K562 (cell line): ENCODE results near the gene LRRIQ1.

ENCODE experiments used
- ATF4 ChIP-seq: fragments of 450-650 bp; formaldehyde crosslinking; IDR thresholded peaks from 2 replicates; pipeline ENCODE4 v1.4.0; 2022; ENCODE audit warnings: mild to moderate bottlenecking, moderate library complexity
- CHD7 ChIP-seq: fragments of 200-600 bp; sonication (generic); IDR thresholded peaks from one replicate; pipeline ENCODE4 v1.6.1; 2012; ENCODE audit warnings: mild to moderate bottlenecking, low read depth, low read length, inconsistent platforms
- CTCF ChIP-seq, 3 experiments: IDR thresholded peaks in 2 of 3; conservative IDR thresholded peaks in 1 of 3; 2 replicates each; pipeline ENCODE4 v1.5.1; 2011 to 2012; ENCODE audit warnings: low read length in 3 of 3, mild to moderate bottlenecking in 3 of 3, control low read depth in 2 of 3, improper control_type of control experiment in 1 of 3, inconsistent platforms in 1 of 3, low read depth in 1 of 3, mixed read lengths in 1 of 3, moderate library complexity in 1 of 3; ENCODE audit not compliant: insufficient read depth in 2 of 3

- no peak for TF ChIP-seq CTCF (IDR thresholded peaks at IDR 0.05 in 2 of 3, conservative IDR thresholded peaks at IDR 0.05 in 1 of 3; ENCODE audit: insufficient read depth in 2 of 3, low read depth in 1 of 3, low read length in 3 of 3)
- no peak for TF ChIP-seq ATF4
- no peak for TF ChIP-seq CHD7
Observed at GRCh38 chr12:85005615-85006014, 30.5 kb upstream of the LRRIQ1 start.
